GM21825 (cell line): Measurements from ENCODE around the gene OSGEP.

Experiments
- ATAC-seq: cut with Tn5 transposase; IDR thresholded peaks from one replicate; pipeline ENCODE4 v1.9.1; 2021; ENCODE audit warnings: mild to moderate bottlenecking, moderate library complexity; ENCODE audit not compliant: unreplicated experiment

The OSGEP gene

DNA sequence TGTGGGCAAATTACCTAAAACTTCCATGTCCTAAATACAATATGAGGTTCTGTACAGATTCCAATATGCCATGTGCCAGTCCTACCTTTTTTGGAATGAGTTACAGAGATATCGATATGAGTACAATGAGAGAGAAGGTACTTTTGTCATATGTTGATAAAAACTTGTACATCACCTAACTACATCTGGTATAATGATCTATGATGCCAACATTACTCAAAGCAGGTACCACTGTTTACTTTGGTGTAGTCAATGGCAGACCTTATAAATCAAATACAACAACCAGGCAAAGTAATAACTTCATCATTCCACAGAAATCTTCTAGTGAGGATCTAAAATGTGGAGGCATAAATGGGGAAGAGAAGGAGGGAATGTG lies 54.0 kb downstream of the OSGEP start:
- no peak for ATAC-seq

DNA sequence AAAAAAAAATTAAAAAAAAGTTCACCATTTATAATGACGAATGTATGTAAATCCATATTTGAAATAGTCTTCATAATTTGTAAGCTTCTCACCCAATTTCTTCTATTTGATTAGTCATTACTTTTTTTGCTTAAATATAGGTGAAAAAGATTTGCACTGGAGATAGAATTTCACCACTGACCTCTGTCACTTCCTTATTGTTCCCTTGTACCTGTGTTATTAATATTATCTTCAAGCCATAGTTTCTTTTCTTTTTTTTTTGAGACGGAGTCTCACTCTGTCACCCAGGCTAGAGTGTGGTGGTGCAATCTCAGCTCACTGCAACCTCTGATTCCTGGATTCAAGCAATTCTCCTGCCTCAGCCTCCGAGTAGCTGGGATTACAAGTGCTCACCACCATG lies 57.1 kb downstream of the OSGEP start:
- no peak for ATAC-seq
